CD8-positive, alpha-beta memory T cell (primary cell): ENCODE data around the gene PLEK. TPM values are rescaled to one million over a fixed set of nuclear protein-coding genes. Genes with fewer than 3 reads are reported as not detected.

Experiments
- CTCF ChIA-PET: fragments of 350-600 bp; sonication (Branson Sonifier 250); formaldehyde crosslinking; loops from one replicate; lab custom pipeline; 2021; ENCODE audit warnings: antibody characterized with exemption; lab: Charles Lee
- POLR2A ChIA-PET: fragments of 350-600 bp; sonication (Branson Sonifier 250); formaldehyde crosslinking; loops from one replicate; lab custom pipeline; 2021; ENCODE audit warnings: antibody characterized with exemption; lab: Charles Lee
- DNase-seq, 5 donors: peaks; one replicate each; pipeline versions ENCODE4 v3.0.0 to v3.0.0-alpha.2; 2020 to 2022; ENCODE audit warnings: mixed read lengths in 1 of 5
- H3K27ac ChIP-seq: one replicate; pipeline ENCODE4 v1.7.0; 2013; ENCODE audit warnings: low read depth, mild to moderate bottlenecking, low read length, moderate library complexity
- H3K27me3 ChIP-seq: 2 replicates; pipeline ENCODE4 v1.7.0; 2013; ENCODE audit warnings: low read length, mild to moderate bottlenecking; ENCODE audit not compliant: insufficient read depth, poor library complexity, severe bottlenecking
- H3K36me3 ChIP-seq: 2 replicates; pipeline ENCODE4 v1.7.0; 2013; ENCODE audit warnings: mild to moderate bottlenecking, low read length, moderate library complexity; ENCODE audit not compliant: insufficient read depth
- H3K4me1 ChIP-seq: 2 replicates; pipeline ENCODE4 v1.7.0; 2013; ENCODE audit warnings: mild to moderate bottlenecking, low read length, moderate library complexity; ENCODE audit not compliant: insufficient read depth
- H3K4me3 ChIP-seq: 2 replicates; pipeline ENCODE4 v1.7.0; 2013; ENCODE audit warnings: mild to moderate bottlenecking, low read length
- H3K9me3 ChIP-seq: 2 replicates; pipeline ENCODE4 v1.7.0; 2013; ENCODE audit warnings: mild to moderate bottlenecking, low read length
- H3K27ac Mint-ChIP-seq, 8 donors: one replicate each; pipeline ENCODE4 v1.8.0; 2020 to 2021; ENCODE audit warnings: mixed read lengths in 8 of 8, mild to moderate bottlenecking in 6 of 8, inconsistent platforms in 3 of 8, moderate library complexity in 3 of 8
- H3K27me3 Mint-ChIP-seq, 2 donors: one replicate each; pipeline ENCODE4 v1.8.0; 2020 to 2021; ENCODE audit warnings: mixed read lengths in 2 of 2, mild to moderate bottlenecking in 1 of 2, moderate library complexity in 1 of 2
- H3K36me3 Mint-ChIP-seq, 3 donors: one replicate each; pipeline ENCODE4 v1.8.0; 2020 to 2021; ENCODE audit warnings: mixed read lengths in 3 of 3, inconsistent platforms in 1 of 3, mild to moderate bottlenecking in 1 of 3
- H3K4me1 Mint-ChIP-seq, 3 donors: one replicate each; pipeline ENCODE4 v1.8.0; 2020 to 2021; ENCODE audit warnings: mixed read lengths in 3 of 3, inconsistent platforms in 1 of 3, mild to moderate bottlenecking in 1 of 3
- H3K4me3 Mint-ChIP-seq, 7 donors: one replicate each; pipeline ENCODE4 v1.8.0; 2020 to 2021; ENCODE audit warnings: mixed read lengths in 7 of 7, mild to moderate bottlenecking in 6 of 7, moderate library complexity in 4 of 7, inconsistent platforms in 2 of 7
- H3K9me3 Mint-ChIP-seq, 5 donors: one replicate each; pipeline ENCODE4 v1.8.0; 2020 to 2022; ENCODE audit warnings: mixed read lengths in 5 of 5, mild to moderate bottlenecking in 3 of 5, moderate library complexity in 2 of 5, inconsistent platforms in 1 of 5
- polyA plus RNA-seq: library from polyadenylated mRNA; unstranded; fragments of 300-500 nt; fragmentation: Illumina TruSeq; gene quantifications from one replicate; pipeline ENCODE4 v1.2.3, GENCODE V29; 2021
- total RNA-seq, 2 experiments: library from RNA; stranded (reverse); gene quantifications; one replicate each; pipeline ENCODE4 v1.2.3, GENCODE V29; 2021

The PLEK gene
- total and polyA plus RNA-seq, 3 experiments from 2014 or later, result 21.3 to 135 (median 23.0) TPM

- Mint-ChIP-seq H3K4me1 (peaks cover 11 to 15% (median 11%) of the 10 kb centered on the region in 3 donors), H3K36me3 (no peaks in the 10 kb centered on the region), H3K9me3 (no peaks in the 10 kb centered on the region), H3K4me3 (no peak overlapping the region), H3K27me3 (no peaks in the 10 kb centered on the region), H3K27ac (peak overlapping the region in 6 of 8 donors; percentile 4 to 62 (median 32))
- peaks cover 7% of the 10 kb centered on the region for H3K4me1 ChIP-seq
- H3K27me3 ChIP-seq, result no peaks in the 10 kb centered on the region
- no peak overlapping the region for H3K27ac ChIP-seq
- H3K36me3 ChIP-seq, result no peaks in the 10 kb centered on the region
- H3K9me3 ChIP-seq, result no peaks in the 10 kb centered on the region
- no peak for DNase-seq
- no peak overlapping the region for H3K4me3 ChIP-seq
- POLR2A ChIA-PET, result interaction anchor here (0.6 kb wide), 1 partner anchor 177 kb away, joined by 3 read pairs; no protein-coding TSS in a partner anchor
- CTCF ChIA-PET, result interaction anchor here (1.0 to 2.2 kb wide), 6 partner anchors 9 to 236 kb away, joined by 3 to 13 read pairs (median 4); no protein-coding TSS in a partner anchor
Measured at GRCh38 chr2:68357605-68358337, 7.3 kb upstream of the PLEK start.

GRCh38 chr2:68359889-68360288 is 5.2 kb upstream of the PLEK start:
- POLR2A ChIA-PET, result no interaction called here
- CTCF ChIA-PET, result interaction anchor here (1.0 to 3.2 kb wide), 3 partner anchors 22 to 81 kb away, joined by 3 to 23 read pairs (median 5); no protein-coding TSS in a partner anchor

DNA sequence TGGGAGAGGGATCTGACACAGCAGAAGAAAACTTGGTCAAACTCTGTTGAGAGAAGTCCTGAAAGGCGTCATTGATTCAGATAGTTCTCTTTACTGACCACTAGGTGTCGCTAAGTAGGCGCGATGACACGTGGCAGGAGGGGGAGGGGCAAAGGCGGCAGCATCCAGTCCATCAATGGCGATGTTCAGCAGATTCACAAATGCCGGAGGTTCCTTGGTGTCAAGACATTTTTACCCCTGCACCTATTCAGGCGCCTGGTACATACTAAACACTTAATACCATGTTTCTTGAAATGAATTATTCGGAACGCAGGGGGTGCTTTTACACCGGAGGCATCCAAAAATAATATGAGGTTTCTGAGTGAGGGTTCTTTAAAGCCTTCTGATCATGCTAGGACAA is 3.0 kb upstream of the PLEK start:
- CTCF ChIA-PET, result interaction anchor here (0.9 to 3.2 kb wide), 6 partner anchors 17 to 80 kb away, joined by 3 to 23 read pairs (median 4); no protein-coding TSS in a partner anchor
- no peaks in the 10 kb centered on the region for H3K27me3 Mint-ChIP-seq
- peak overlapping the region; percentile 67 to 93 (median 80) for H3K4me3 Mint-ChIP-seq
- no peaks in the 10 kb centered on the region for H3K9me3 Mint-ChIP-seq
- peaks cover 1 to 13% (median 7%) of the 10 kb centered on the region in 3 donors for H3K36me3 Mint-ChIP-seq
- peaks cover 35 to 45% (median 36%) of the 10 kb centered on the region in 3 donors for H3K4me1 Mint-ChIP-seq
- H3K4me1 ChIP-seq, result peaks cover 21% of the 10 kb centered on the region
- H3K9me3 ChIP-seq, result no peaks in the 10 kb centered on the region
- peak overlapping the region; percentile 33 for H3K4me3 ChIP-seq
- no peaks in the 10 kb centered on the region for H3K27me3 ChIP-seq
- peak overlapping the region; percentile 74 to 98 (median 90) for H3K27ac Mint-ChIP-seq
- POLR2A ChIA-PET, result no interaction called here
- no peak overlapping the region for H3K27ac ChIP-seq
- H3K36me3 ChIP-seq, result no peaks in the 10 kb centered on the region
- peak; percentile 71 to 87 (median 75) for DNase-seq

More at GRCh38 chr2:68359889-68360288, 5.2 kb upstream of the PLEK start:
- Histone ChIP-seq H3K27ac (no peak overlapping the region), H3K36me3 (no peaks in the 10 kb centered on the region), H3K4me1 (peaks cover 21% of the 10 kb centered on the region), H3K27me3 (no peaks in the 10 kb centered on the region), H3K9me3 (no peaks in the 10 kb centered on the region), H3K4me3 (no peak overlapping the region)
- H3K9me3 Mint-ChIP-seq, result no peaks in the 10 kb centered on the region
- H3K27me3 Mint-ChIP-seq, result no peaks in the 10 kb centered on the region
- peaks cover 31 to 36% (median 31%) of the 10 kb centered on the region in 3 donors for H3K4me1 Mint-ChIP-seq
- no peak overlapping the region for H3K27ac Mint-ChIP-seq
- no peaks in the 10 kb centered on the region for H3K36me3 Mint-ChIP-seq
- DNase-seq, result no peak
- H3K4me3 Mint-ChIP-seq, result no peak overlapping the region

DNA sequence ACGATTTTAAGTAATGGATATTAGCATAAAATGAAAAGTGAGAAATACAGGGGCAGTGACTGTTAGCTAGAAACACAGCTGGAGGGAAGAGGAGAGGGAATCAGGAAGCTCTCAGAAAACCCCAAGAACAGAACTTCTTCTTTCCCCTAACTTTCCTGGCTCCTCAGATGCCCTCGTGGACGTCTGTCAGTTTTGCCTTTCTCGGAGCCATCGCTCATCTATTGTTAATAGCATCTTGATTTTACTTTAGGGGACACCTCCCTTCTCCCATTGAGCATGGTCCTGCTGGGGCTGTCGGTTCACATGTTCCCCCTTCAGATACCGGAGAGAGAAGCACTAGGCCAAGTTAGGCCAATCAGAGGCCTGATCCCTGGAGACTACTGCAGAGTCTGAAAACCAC is 2.3 kb upstream of the PLEK start:
- Mint-ChIP-seq H3K27me3 (no peaks in the 10 kb centered on the region), H3K4me3 (peak overlapping the region in 6 of 7 donors; percentile 61 to 96 (median 77)), H3K9me3 (no peaks in the 10 kb centered on the region), H3K4me1 (peaks cover 41 to 50% (median 42%) of the 10 kb centered on the region in 3 donors), H3K27ac (peak overlapping the region; percentile 74 to 98 (median 90)), H3K36me3 (peaks cover 4 to 14% (median 13%) of the 10 kb centered on the region in 3 donors)
- ChIA-PET CTCF (interaction anchor here (0.9 to 1.6 kb wide), 3 partner anchors 16 to 79 kb away, joined by 3 to 10 read pairs (median 5); no protein-coding TSS in a partner anchor), POLR2A (no interaction called here)
- Histone ChIP-seq H3K4me1 (peaks cover 21% of the 10 kb centered on the region), H3K27ac (no peak overlapping the region), H3K4me3 (no peak overlapping the region), H3K9me3 (no peaks in the 10 kb centered on the region), H3K27me3 (no peaks in the 10 kb centered on the region), H3K36me3 (no peaks in the 10 kb centered on the region)
- no peak for DNase-seq

GRCh38 chr2:68363721-68364120 is 1.4 kb upstream of the PLEK start:
- ChIA-PET POLR2A (no interaction called here), CTCF (interaction anchor here (1.6 kb wide), 2 partner anchors 76 to 78 kb away, joined by 5 to 10 read pairs; no protein-coding TSS in a partner anchor)
- H3K4me3 ChIP-seq, result no peak overlapping the region
- H3K9me3 ChIP-seq, result no peaks in the 10 kb centered on the region
- peaks cover 21% of the 10 kb centered on the region for H3K4me1 ChIP-seq
- no peak overlapping the region for H3K27ac ChIP-seq
- no peaks in the 10 kb centered on the region for H3K27me3 ChIP-seq
- peaks cover 12 to 23% (median 19%) of the 10 kb centered on the region in 3 donors for H3K36me3 Mint-ChIP-seq
- no peaks in the 10 kb centered on the region for H3K36me3 ChIP-seq
- peak overlapping the region; percentile 88 to 100 (median 98) for H3K4me3 Mint-ChIP-seq
- H3K27ac Mint-ChIP-seq, result peak overlapping the region; percentile 74 to 98 (median 95)
- H3K4me1 Mint-ChIP-seq, result peaks cover 51 to 57% (median 52%) of the 10 kb centered on the region in 3 donors
- H3K27me3 Mint-ChIP-seq, result peaks cover 0 to 1% of the 10 kb centered on the region in 2 donors
- peaks cover 1 to 3% (median 3%) of the 10 kb centered on the region in 5 donors for H3K9me3 Mint-ChIP-seq
- DNase-seq, result no peak

GRCh38 chr2:68366083-68366560 is 1.0 kb downstream of the PLEK start:
- peaks cover 2 to 7% (median 3%) of the 10 kb centered on the region in 5 donors for H3K9me3 Mint-ChIP-seq
- H3K36me3 Mint-ChIP-seq, result peaks cover 17 to 33% (median 30%) of the 10 kb centered on the region in 3 donors
- peak overlapping the region; percentile 77 to 98 (median 97) for H3K27ac Mint-ChIP-seq
- H3K4me3 ChIP-seq, result peak overlapping the region; percentile 56
- peak overlapping the region; percentile 88 to 100 (median 98) for H3K4me3 Mint-ChIP-seq
- CTCF ChIA-PET, result interaction anchor here (1.1 to 3.0 kb wide), 9 partner anchors 8 to 244 kb away, joined by 3 to 16 read pairs (median 4); no protein-coding TSS in a partner anchor
- POLR2A ChIA-PET, result interaction anchor here (0.6 to 2.9 kb wide), 6 partner anchors 12 to 113 kb away, joined by 3 to 10 read pairs (median 4); partner anchors contain the start of gene PPP3R1
- H3K27me3 ChIP-seq, result no peaks in the 10 kb centered on the region
- peak in 2 of 5 donors; percentile 17 for DNase-seq
- H3K4me1 Mint-ChIP-seq, result peaks cover 69 to 76% (median 72%) of the 10 kb centered on the region in 3 donors
- H3K36me3 ChIP-seq, result no peaks in the 10 kb centered on the region
- H3K4me1 ChIP-seq, result peaks cover 28% of the 10 kb centered on the region
- H3K9me3 ChIP-seq, result no peaks in the 10 kb centered on the region
- H3K27me3 Mint-ChIP-seq, result peaks cover 0 to 1% of the 10 kb centered on the region in 2 donors
- peak overlapping the region; percentile 67 for H3K27ac ChIP-seq

DNA sequence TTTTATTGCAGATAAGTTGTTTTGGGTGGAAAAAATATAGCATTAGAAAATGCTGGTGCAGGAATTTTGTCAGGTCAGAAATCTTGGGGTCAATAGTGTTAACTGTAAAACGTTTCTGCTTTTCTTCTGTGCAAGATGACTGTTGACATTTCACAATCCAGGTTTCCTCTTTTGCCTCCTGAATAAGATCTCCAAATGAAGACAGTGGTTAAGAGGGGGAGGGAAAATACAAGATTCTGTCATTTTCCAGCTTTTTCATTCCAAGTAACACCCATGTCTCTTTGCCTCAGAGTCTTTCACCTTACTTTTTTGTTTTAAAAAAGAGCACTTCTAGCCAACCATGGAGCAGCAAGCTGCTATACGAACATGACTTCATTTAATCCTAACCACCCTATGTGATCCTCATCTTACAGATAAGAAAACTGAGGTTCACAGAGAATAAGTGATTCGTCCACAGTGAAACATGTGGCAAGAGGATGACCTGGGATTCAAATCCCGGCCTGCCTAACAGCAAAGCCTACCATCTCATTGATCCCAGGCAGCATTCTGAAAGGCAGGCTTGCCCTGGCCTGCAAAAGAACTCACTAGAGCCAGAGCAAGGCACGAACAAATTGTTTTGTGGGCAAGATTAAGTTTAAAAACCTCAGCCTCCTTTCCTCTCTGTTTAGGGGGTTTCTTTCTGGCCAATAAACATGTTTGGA is 3.0 kb downstream of the PLEK start:
- peak overlapping the region; percentile 4 for H3K27ac ChIP-seq
- POLR2A ChIA-PET, result no interaction called here

More for the DNA sequence above, 3.0 kb downstream of the PLEK start:
- Histone ChIP-seq H3K4me3 (no peak overlapping the region), H3K9me3 (no peaks in the 10 kb centered on the region), H3K4me1 (peaks cover 33% of the 10 kb centered on the region), H3K36me3 (no peaks in the 10 kb centered on the region), H3K27me3 (no peaks in the 10 kb centered on the region)
- peak overlapping the region; percentile 49 to 98 (median 90) for H3K27ac Mint-ChIP-seq
- H3K36me3 Mint-ChIP-seq, result peaks cover 21 to 42% (median 37%) of the 10 kb centered on the region in 3 donors
- H3K27me3 Mint-ChIP-seq, result peaks cover 0 to 1% of the 10 kb centered on the region in 2 donors
- H3K4me1 Mint-ChIP-seq, result peaks cover 71 to 80% (median 78%) of the 10 kb centered on the region in 3 donors
- peaks cover 2 to 7% (median 3%) of the 10 kb centered on the region in 5 donors for H3K9me3 Mint-ChIP-seq
- peak overlapping the region; percentile 88 to 100 (median 98) for H3K4me3 Mint-ChIP-seq
- CTCF ChIA-PET, result interaction anchor here (3.0 kb wide), 1 partner anchor 74 kb away, joined by 16 read pairs; no protein-coding TSS in a partner anchor
- DNase-seq, result no peak
